Measurements from ENCODE around the gene POU4F1. TPM values are rescaled to one million over a fixed set of nuclear protein-coding genes. Genes with fewer than 3 reads are reported as not detected.

Gene POU4F1
- total and polyA plus RNA-seq, 2 of the 13 experiments (the other 11 are each of a cell fraction or from before 2014, with no cell fraction given) = 1.0 to 1.1 TPM

DNA sequence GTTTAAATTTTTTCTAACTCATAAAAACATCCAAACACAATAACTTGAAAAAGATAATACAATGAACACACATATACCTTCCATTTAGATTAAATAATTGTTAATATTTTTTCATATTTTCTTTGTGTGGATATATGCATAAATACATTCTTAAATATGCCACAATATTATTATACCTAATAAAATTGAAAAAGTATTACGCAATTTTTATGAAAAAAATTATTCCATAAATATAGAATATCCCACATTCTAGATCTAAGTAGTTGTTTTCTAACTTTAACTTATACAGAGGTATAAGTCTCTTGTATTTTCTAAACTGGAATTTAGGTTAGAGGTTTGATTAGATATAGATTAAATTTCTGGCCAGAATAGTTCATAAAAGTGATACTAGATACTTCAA, 34.3 kb downstream of the POU4F1 start:
- ATAC-seq (no peak), DNase-seq (ENCODE audit: low spot score) (no peak), FAIRE-seq (no peak)
- Histone ChIP-seq H3K4me1 (ENCODE audit: insufficient read depth, low read length) (no peaks in the 10 kb centered on the region), H4K20me1 (ENCODE audit: insufficient read depth, low read length) (no peaks in the 10 kb centered on the region), H3K4me3 (replicated peaks in 1 of 3; ENCODE audit: insufficient read depth in 1 of 3, low read depth in 2 of 3, low read length in 3 of 3) (no peak overlapping the region), H3K9me3 (ENCODE audit: low read length) (no peaks in the 10 kb centered on the region), H3K4me2 (ENCODE audit: low read depth, low read length) (no peak overlapping the region), H2AFZ (ENCODE audit: low read length) (no peak overlapping the region), H3K36me3 (replicated peaks in 1 of 2; ENCODE audit: control insufficient read depth in 1 of 2, insufficient read depth in 2 of 2, low read length in 2 of 2) (no peaks in the 10 kb centered on the region), H3K9ac (ENCODE audit: insufficient read depth, low read depth, low read length) (no peak overlapping the region), H3K27me3 (ENCODE audit: control insufficient read depth in 1 of 2, insufficient read depth in 2 of 2, low read length in 2 of 2) (no peaks in the 10 kb centered on the region), H3K27ac (ENCODE audit: extremely low read length, insufficient read depth, low read length) (no peak overlapping the region), H3K79me2 (ENCODE audit: insufficient read depth, low read length) (no peaks in the 10 kb centered on the region)
- BruUV-seq (replicated peaks) = no TSS peak
- WGBS (ENCODE audit: low lambda C conversion rate) = 6% methylated on average over 1 of the region's 1 CpG
- ChIA-PET POLR2A (no interaction called here), CTCF (ENCODE audit: low intra/inter-chr PET ratio, low total read pairs) (no interaction called here)
- intact Hi-C loops (cut with micrococcal nuclease; ENCODE audit: unreplicated experiment) = loop anchor here (10.0 kb wide), 1 partner anchor 406 kb away; no protein-coding TSS in a partner anchor
- TF ChIP-seq ZNF660 (CRISPR knock-in tag; IDR thresholded peaks at IDR 0.05; ENCODE audit: borderline replicate concordance, low read depth) (no peak), MTF1 (CRISPR knock-in tag; IDR thresholded peaks at IDR 0.05) (no peak), ELF4 (CRISPR knock-in tag; IDR thresholded peaks at IDR 0.05; ENCODE audit: borderline replicate concordance) (no peak), CCDC6 (CRISPR knock-in tag; IDR thresholded peaks at IDR 0.05) (no peak), DPF2 (CRISPR knock-in tag; IDR thresholded peaks at IDR 0.05; ENCODE audit: borderline replicate concordance, low read depth) (no peak), ZNF878 (CRISPR knock-in tag; IDR thresholded peaks at IDR 0.05) (no peak), ZNF530 (CRISPR knock-in tag; IDR thresholded peaks at IDR 0.05; ENCODE audit: low read depth) (no peak), HCFC1 (IDR thresholded peaks at IDR 0.05; ENCODE audit: low read depth, low read length) (no peak), ASH2L (IDR thresholded peaks at IDR 0.05; ENCODE audit: insufficient read length, low read depth, low read length) (no peak), ZNF180 (CRISPR knock-in tag; IDR thresholded peaks at IDR 0.05; ENCODE audit: borderline replicate concordance, low read depth) (no peak), ZBTB7B (CRISPR knock-in tag; IDR thresholded peaks at IDR 0.05) (no peak), ZFP36 (IDR thresholded peaks at IDR 0.05; ENCODE audit: borderline replicate concordance, low read depth, low read length, partially characterized antibody) (no peak), ZNF446 (CRISPR knock-in tag; IDR thresholded peaks at IDR 0.05) (no peak), ZNF816 (CRISPR knock-in tag; IDR thresholded peaks at IDR 0.05; ENCODE audit: borderline replicate concordance) (no peak)
- TF ChIP-seq, protein P1, sequence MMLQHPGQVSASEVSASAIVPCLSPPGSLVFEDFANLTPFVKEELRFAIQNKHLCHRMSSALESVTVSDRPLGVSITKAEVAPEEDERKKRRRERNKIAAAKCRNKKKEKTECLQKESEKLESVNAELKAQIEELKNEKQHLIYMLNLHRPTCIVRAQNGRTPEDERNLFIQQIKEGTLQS (CRISPR knock-in tag; IDR thresholded peaks at IDR 0.05) = no peak
- TF ChIP-seq, protein P2, sequence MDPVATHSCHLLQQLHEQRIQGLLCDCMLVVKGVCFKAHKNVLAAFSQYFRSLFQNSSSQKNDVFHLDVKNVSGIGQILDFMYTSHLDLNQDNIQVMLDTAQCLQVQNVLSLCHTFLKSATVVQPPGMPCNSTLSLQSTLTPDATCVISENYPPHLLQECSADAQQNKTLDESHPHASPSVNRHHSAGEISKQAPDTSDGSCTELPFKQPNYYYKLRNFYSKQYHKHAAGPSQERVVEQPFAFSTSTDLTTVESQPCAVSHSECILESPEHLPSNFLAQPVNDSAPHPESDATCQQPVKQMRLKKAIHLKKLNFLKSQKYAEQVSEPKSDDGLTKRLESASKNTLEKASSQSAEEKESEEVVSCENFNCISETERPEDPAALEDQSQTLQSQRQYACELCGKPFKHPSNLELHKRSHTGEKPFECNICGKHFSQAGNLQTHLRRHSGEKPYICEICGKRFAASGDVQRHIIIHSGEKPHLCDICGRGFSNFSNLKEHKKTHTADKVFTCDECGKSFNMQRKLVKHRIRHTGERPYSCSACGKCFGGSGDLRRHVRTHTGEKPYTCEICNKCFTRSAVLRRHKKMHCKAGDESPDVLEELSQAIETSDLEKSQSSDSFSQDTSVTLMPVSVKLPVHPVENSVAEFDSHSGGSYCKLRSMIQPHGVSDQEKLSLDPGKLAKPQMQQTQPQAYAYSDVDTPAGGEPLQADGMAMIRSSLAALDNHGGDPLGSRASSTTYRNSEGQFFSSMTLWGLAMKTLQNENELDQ (CRISPR knock-in tag; IDR thresholded peaks at IDR 0.05; ENCODE audit: borderline replicate concordance) = no peak
- TF ChIP-seq, protein P3, sequence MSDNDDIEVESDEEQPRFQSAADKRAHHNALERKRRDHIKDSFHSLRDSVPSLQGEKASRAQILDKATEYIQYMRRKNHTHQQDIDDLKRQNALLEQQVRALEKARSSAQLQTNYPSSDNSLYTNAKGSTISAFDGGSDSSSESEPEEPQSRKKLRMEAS (IDR thresholded peaks at IDR 0.05) = no peak
- in situ Hi-C loops (cut with HindIII; ENCODE audit: extremely low pct_ligation_motif_present, low pct_unique_long_range_greater_than_20kb) = no loop called here
